ENCODE results near the gene LAMA2.

- TF ChIP-seq CTCF (IDR thresholded peaks at IDR 0.05; ENCODE audit: insufficient read depth, low read depth, low read length) (no peak), EZH2 (IDR thresholded peaks at IDR 0.05; ENCODE audit: insufficient read depth, low read length) (no peak)
These were observed 332.3 kb downstream of the LAMA2 start for GRCh38 chr6:129215246-129215645.
